Measurements from ENCODE around the gene TSPAN7.

Gene TSPAN7

DNA sequence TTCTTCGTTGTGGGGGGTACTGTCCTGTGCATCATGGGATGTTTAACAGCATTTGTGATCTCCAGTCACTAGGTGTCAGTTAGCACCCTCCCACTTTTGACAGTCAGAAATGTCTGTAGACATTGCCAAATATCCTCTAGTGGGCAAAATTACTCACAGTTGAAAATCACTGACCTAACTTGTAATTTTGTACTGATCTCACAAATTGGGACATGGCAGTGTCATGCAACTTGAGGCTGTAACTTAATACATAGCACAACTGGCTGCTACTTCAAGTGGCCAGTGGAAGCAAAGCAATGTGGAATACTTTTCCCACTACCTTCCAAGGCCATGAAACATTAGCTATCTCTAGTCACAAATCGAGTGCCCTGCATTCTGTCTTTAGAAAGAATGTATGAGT, 23.2 kb upstream of the TSPAN7 start:
- no peak overlapping the region for H3K4me3 ChIP-seq (replicated peaks; ENCODE audit: low read depth, low read length)
- no peak for DNase-seq (ENCODE audit: extremely low read depth, low read depth)
- TF ChIP-seq, protein P1, sequence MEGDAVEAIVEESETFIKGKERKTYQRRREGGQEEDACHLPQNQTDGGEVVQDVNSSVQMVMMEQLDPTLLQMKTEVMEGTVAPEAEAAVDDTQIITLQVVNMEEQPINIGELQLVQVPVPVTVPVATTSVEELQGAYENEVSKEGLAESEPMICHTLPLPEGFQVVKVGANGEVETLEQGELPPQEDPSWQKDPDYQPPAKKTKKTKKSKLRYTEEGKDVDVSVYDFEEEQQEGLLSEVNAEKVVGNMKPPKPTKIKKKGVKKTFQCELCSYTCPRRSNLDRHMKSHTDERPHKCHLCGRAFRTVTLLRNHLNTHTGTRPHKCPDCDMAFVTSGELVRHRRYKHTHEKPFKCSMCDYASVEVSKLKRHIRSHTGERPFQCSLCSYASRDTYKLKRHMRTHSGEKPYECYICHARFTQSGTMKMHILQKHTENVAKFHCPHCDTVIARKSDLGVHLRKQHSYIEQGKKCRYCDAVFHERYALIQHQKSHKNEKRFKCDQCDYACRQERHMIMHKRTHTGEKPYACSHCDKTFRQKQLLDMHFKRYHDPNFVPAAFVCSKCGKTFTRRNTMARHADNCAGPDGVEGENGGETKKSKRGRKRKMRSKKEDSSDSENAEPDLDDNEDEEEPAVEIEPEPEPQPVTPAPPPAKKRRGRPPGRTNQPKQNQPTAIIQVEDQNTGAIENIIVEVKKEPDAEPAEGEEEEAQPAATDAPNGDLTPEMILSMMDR (IDR thresholded peaks at IDR 0.05; ENCODE audit: low read depth, low read length, missing control alignments): no peak

DNA sequence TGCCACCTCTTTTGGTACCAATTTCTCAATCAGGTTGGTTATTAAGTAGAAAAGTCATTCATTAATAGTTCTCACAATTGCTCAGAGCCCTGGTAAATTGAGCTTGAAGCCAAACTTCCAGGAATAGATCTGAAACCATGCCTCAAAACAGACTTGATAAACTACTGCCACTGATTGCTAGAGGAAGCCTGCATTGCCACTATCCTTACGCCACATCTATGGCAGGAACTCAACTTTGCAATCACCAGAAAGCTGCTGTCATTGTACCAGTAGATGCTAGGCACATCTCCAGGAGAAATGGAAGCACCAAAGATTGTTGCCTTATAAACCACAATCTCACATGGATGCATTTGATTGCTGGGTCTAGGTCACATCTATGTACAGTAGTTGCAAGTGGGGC, 21.6 kb upstream of the TSPAN7 start:
- H3K4me3 ChIP-seq (replicated peaks; ENCODE audit: low read depth, low read length): no peak overlapping the region
- TF ChIP-seq, protein P1 (IDR thresholded peaks at IDR 0.05; ENCODE audit: low read depth, low read length, missing control alignments): no peak
- DNase-seq (ENCODE audit: extremely low read depth, low read depth): no peak

DNA sequence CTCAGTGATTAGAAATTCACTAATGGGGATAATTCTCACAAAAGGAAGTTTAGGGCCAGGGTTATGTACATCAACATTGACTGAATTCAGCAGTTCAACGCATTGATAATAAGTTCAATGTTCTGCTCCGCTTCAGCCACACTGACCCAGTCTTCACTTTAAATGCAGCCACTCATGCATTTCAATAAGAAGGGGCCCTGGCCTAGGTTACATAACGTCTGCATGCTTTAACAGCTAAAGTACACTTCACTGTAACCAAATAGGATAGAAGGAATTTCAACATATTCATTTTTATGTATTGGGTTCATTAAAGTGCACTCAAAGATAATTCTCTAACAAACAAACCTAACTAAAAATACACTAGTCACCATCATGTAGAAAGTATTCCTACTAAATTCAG, 12.8 kb upstream of the TSPAN7 start:
- no peak for DNase-seq (ENCODE audit: extremely low read depth, low read depth)
- H3K4me3 ChIP-seq (replicated peaks; ENCODE audit: low read depth, low read length): no peak overlapping the region
- TF ChIP-seq, protein P1 (IDR thresholded peaks at IDR 0.05; ENCODE audit: low read depth, low read length, missing control alignments): no peak

DNA sequence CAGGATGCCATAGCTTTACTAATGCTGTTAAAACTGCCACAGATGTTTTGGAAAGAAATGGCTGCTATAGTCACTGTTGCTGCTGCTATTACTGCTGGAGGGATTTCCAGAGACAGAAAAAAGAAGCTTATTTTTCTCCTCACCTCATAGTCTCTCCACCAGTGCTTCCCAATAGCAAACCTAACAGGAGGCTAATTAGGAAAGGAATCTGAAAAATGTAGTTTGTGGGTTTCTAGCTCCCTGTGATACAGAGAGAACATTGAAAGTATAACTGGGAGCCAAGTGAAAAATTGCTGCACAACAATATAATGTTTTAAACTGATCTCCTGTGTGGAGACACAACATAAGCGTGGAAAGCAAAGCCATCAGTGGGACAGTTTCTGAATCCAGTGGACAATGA, 8.6 kb upstream of the TSPAN7 start:
- TF ChIP-seq, protein P1 (IDR thresholded peaks at IDR 0.05; ENCODE audit: low read depth, low read length, missing control alignments): no peak
- no peak overlapping the region for H3K4me3 ChIP-seq (replicated peaks; ENCODE audit: low read depth, low read length)
- DNase-seq (ENCODE audit: extremely low read depth, low read depth): no peak

DNA sequence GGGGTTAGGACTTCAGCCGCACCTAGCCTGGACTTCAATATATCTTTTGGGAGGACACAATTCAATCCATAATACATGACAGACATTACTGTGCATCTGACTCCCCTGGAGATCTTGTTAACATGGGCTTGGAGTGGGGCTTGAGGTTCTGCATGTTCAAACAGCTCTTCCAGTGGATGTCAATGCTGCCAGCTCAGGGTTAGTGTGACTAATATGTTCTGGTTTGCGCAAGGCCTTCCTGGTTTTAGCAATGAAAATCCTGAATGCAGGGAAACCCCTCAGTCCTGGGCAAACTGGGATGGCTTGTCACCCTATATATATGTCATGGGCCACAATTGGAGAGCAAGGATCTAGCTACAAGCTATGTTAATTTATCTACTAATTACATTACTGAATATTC, 2.7 kb upstream of the TSPAN7 start:
- DNase-seq (ENCODE audit: extremely low read depth, low read depth): no peak
- TF ChIP-seq, protein P1 (IDR thresholded peaks at IDR 0.05; ENCODE audit: low read depth, low read length, missing control alignments): no peak

DNA sequence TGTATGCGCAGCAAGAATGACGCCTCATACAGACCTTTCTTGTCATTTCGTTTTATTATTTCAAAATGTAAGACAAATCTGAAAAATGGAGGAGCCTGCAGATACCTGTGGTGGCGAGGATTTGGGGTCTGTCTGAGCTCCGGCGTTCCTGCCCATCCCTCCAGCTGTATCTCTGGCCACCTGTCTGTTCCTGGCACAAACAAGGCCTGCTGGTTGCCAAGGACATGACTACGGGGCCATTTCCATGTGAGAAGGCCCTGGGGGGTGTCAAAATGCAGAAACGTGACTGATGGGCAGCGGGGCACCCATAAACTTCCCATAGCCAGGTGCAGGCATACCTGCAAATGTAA, 591 bp upstream of the TSPAN7 start:
- DNase-seq (ENCODE audit: extremely low read depth, low read depth): no peak
- TF ChIP-seq, protein P1 (IDR thresholded peaks at IDR 0.05; ENCODE audit: low read depth, low read length, missing control alignments): no peak
- peak overlapping the region; percentile 28 for H3K4me3 ChIP-seq (replicated peaks; ENCODE audit: low read depth, low read length)

More for the DNA sequence above, 2.7 kb upstream of the TSPAN7 start:
- no peak overlapping the region for H3K4me3 ChIP-seq (replicated peaks; ENCODE audit: low read depth, low read length)

DNA sequence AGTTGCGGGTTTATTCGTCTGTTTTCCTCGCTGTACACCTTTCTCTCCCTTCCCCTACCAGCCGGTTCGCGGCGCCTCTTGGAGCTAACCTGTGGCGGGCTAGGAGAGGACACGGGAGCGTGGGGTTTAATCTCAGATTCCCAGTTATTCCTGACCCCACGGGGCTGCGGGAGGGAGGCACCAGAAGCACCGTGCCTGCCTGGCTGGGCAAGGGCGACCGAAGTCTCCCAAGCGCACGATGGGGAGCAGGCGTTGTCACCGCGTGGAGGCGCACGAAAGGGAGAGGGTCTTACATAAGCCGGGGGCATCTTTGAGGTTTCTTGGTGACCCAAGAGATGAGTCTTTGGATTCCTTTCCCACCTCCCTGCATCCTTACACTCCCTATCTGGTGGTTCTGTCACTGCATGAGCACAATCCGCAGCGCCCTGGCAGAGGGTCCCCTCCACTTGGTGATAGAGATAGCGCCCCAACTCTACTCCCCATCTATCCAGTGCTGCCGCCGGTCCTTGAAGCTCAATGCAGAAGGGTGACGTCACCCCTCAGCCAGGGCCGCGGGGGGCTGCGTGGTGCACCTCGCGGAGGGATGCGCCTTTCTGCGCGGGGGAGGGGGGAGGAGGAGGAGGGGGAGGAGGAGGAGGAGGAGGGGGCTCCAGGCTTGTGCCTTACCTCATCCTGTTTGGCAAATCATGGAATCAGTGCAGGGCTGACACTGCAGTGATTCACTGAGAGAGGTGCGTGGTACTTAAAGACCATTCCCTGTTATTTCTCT, 793 bp downstream of the TSPAN7 start:
- no peak overlapping the region for H3K4me3 ChIP-seq (replicated peaks; ENCODE audit: low read depth, low read length)
- no peak for DNase-seq (ENCODE audit: extremely low read depth, low read depth)
- TF ChIP-seq, protein P1 (IDR thresholded peaks at IDR 0.05; ENCODE audit: low read depth, low read length, missing control alignments): no peak

Measured in HFF-Myc (cell line).